Measurements from ENCODE around the gene GOLGA6C.

GRCh38 chr15:75238150-75238549 is 20.0 kb upstream of the GOLGA6C start:
- TF ChIP-seq CTCF (IDR thresholded peaks at IDR 0.05), result no peak
- TF ChIP-seq EZH2 (IDR thresholded peaks at IDR 0.05), result no peak
- TF ChIP-seq EZH2phosphoT487 (IDR thresholded peaks at IDR 0.05), result no peak

Data from neural progenitor cell (in vitro differentiated cells).